ENCODE results near the gene LMO2. TPM values are rescaled to one million over a fixed set of nuclear protein-coding genes. Genes with fewer than 3 reads are reported as not detected.

LMO2 gene
- total RNA-seq = 0.39 and 2.3 TPM in 2 replicates

GRCh38 chr11:33891714-33892327 is at the start of gene LMO2:
Gene LMO2, minus strand, starts transcription at chr11:33892076. Its CDS starts 22,360 bp downstream, at chr11:33869716.

Other genes starting within 250 kb of the LMO2 start
- gene C11orf91, start 191.2 kb downstream of the LMO2 start, total RNA-seq = 0.33 and 0.39 TPM in 2 replicates
- gene CD59, start 155.7 kb downstream of the LMO2 start, total RNA-seq = 759 and 1,573 TPM in 2 replicates
- 76.6 and 145 TPM in 2 replicates for gene FBXO3, start 117.6 kb downstream of the LMO2 start, total RNA-seq
- gene CAPRIN1, start 159.7 kb upstream of the LMO2 start, total RNA-seq = 144 and 226 TPM in 2 replicates
- 22.4 and 26.8 TPM in 2 replicates for gene NAT10, start 213.6 kb upstream of the LMO2 start, total RNA-seq